Keratinocyte (primary cell): Measurements from ENCODE around the gene POLD2. TPM values are rescaled to one million over a fixed set of nuclear protein-coding genes. Genes with fewer than 3 reads are reported as not detected.

Experiments
- DNase-seq: peaks from one replicate; pipeline ENCODE4 v3.0.0-alpha.2; 2011; ENCODE audit warnings: low read depth, missing footprints, low spot score
- FAIRE-seq: peaks from 2 replicates; lab custom pipeline; 2011; peaks lifted over from hg19 to GRCh38; lab: Jason Lieb, UNC
- H2AFZ ChIP-seq: 2 replicates; pipeline ENCODE4 v1.6.0; 2012; ENCODE audit warnings: low read length, control low read depth, inconsistent platforms; ENCODE audit not compliant: control insufficient read depth
- H3K27ac ChIP-seq: 2 replicates; pipeline ENCODE4 v1.5.1; 2011; ENCODE audit warnings: low read length; ENCODE audit not compliant: control insufficient read depth, insufficient read depth
- H3K27me3 ChIP-seq: 3 replicates; pipeline ENCODE4 v1.6.0; 2011; ENCODE audit warnings: low read length; ENCODE audit not compliant: control insufficient read depth, insufficient read depth; ENCODE audit errors: extremely low read depth
- H3K36me3 ChIP-seq, 2 experiments: 2 replicates in 1 of 2; 3 replicates in 1 of 2; pipeline ENCODE4 v1.5.1; 2011; ENCODE audit warnings: low read length in 2 of 2, mild to moderate bottlenecking in 1 of 2; ENCODE audit not compliant: control insufficient read depth in 2 of 2, insufficient read depth in 2 of 2; ENCODE audit errors: extremely low read depth in 1 of 2
- H3K4me1 ChIP-seq: 3 replicates; pipeline ENCODE4 v1.5.1; 2011; ENCODE audit warnings: low read length; ENCODE audit not compliant: control insufficient read depth, insufficient read depth; ENCODE audit errors: extremely low read depth
- H3K4me2 ChIP-seq: 3 replicates; pipeline ENCODE4 v1.6.0; 2011; ENCODE audit warnings: low read depth, low read length; ENCODE audit not compliant: control insufficient read depth, insufficient read depth; ENCODE audit errors: extremely low read depth
- H3K4me3 ChIP-seq, 3 experiments: fragments of 200-600 bp in 1 of 3; sonication (generic) in 1 of 3; 2 replicates in 2 of 3; 3 replicates in 1 of 3; pipeline ENCODE4 v1.5.1; 2011 to 2016; ENCODE audit warnings: low read length in 3 of 3, mild to moderate bottlenecking in 3 of 3, control low read depth in 2 of 3, inconsistent platforms in 1 of 3, low read depth in 1 of 3, mixed read lengths in 1 of 3, mixed run types in 1 of 3, moderate library complexity in 1 of 3; ENCODE audit not compliant: control insufficient read depth in 2 of 3, insufficient read depth in 2 of 3; ENCODE audit errors: extremely low read depth in 1 of 3
- H3K79me2 ChIP-seq: 2 replicates; pipeline ENCODE4 v1.6.0; 2012; ENCODE audit warnings: low read length; ENCODE audit not compliant: control insufficient read depth, insufficient read depth
- H3K9ac ChIP-seq: 3 replicates; pipeline ENCODE4 v1.6.0; 2011; ENCODE audit warnings: low read length; ENCODE audit not compliant: control insufficient read depth, insufficient read depth; ENCODE audit errors: extremely low read depth
- H3K9me1 ChIP-seq: 3 replicates; pipeline ENCODE4 v1.6.0; 2011; ENCODE audit warnings: low read length; ENCODE audit not compliant: control insufficient read depth, insufficient read depth; ENCODE audit errors: extremely low read depth
- H3K9me3 ChIP-seq: 2 replicates; pipeline ENCODE4 v1.5.1; 2012; ENCODE audit warnings: low read depth, low read length; ENCODE audit not compliant: control insufficient read depth
- H4K20me1 ChIP-seq: 3 replicates; pipeline ENCODE4 v1.6.0; 2011; ENCODE audit warnings: low read length; ENCODE audit not compliant: control insufficient read depth, insufficient read depth; ENCODE audit errors: extremely low read depth
- CTCF ChIP-seq, 3 experiments: IDR thresholded peaks in 1 of 3; conservative IDR thresholded peaks in 1 of 3; optimal IDR thresholded peaks in 1 of 3; 2 replicates in 2 of 3; 3 replicates in 1 of 3; pipeline versions ENCODE3 to v1.5.1; 2011; ENCODE audit warnings: low read length in 3 of 3, mild to moderate bottlenecking in 3 of 3, moderate library complexity in 2 of 3, control low read depth in 1 of 3, inconsistent platforms in 1 of 3; ENCODE audit not compliant: insufficient read depth in 2 of 3; ENCODE audit errors: extremely low read depth in 1 of 3
- EZH2 ChIP-seq: IDR thresholded peaks from one replicate; pipeline ENCODE4 v1.6.1; 2012; ENCODE audit warnings: inconsistent platforms, mild to moderate bottlenecking, low read length, moderate library complexity
- dilution Hi-C: fragments of 300-500 bp; cut with MboI; formaldehyde crosslinking; loops from one replicate; pipeline ENCODE4 v1.7.0; 2020; ENCODE audit warnings: low sequenced_read_pairs; ENCODE audit not compliant: extremely low pct_ligation_motif_present
- polyA plus RNA-seq, 5 experiments: library from polyadenylated mRNA; depleted of rRNA in 3 of 5; stranded (reverse) in 3 of 5; stranded (forward) in 1 of 5; unstranded in 1 of 5; fragments of >200 nt; gene quantifications; 1 replicate in 1 of 5; 2 replicates in 3 of 5; 3 replicates in 1 of 5; pipeline versions ENCODE4 v1.2.1 to v1.2.3, GENCODE V29; 2011 to 2012; ENCODE audit warnings: missing spikeins in 2 of 5, low read depth in 1 of 5, low replicate concordance in 1 of 5

POLD2 gene
- polyA plus RNA-seq, 1 donor (not counting 4 experiments of a cell fraction or from before 2014, with no cell fraction given), result 158 TPM

- Histone ChIP-seq H3K9ac (no peak overlapping the region), H3K27ac (no peak overlapping the region), H2AFZ (no peak overlapping the region), H3K4me1 (no peaks in the 10 kb centered on the region), H4K20me1 (no peaks in the 10 kb centered on the region), H3K4me3 (no peak overlapping the region), H3K79me2 (no peaks in the 10 kb centered on the region), H3K9me1 (no peaks in the 10 kb centered on the region), H3K4me2 (no peak overlapping the region), H3K36me3 (no peaks in the 10 kb centered on the region), H3K27me3 (peaks cover 3% of the 10 kb centered on the region), H3K9me3 (no peaks in the 10 kb centered on the region)
- DNase-seq (no peak), FAIRE-seq (no peak)
- dilution Hi-C loops, result no loop called here
- TF ChIP-seq CTCF (optimal IDR thresholded peaks at IDR 0.05 in 1 of 3, IDR thresholded peaks at IDR 0.05 in 1 of 3, conservative IDR thresholded peaks at IDR 0.05 in 1 of 3; ENCODE audit: extremely low read depth in 1 of 3, insufficient read depth in 2 of 3, low read length in 3 of 3) (no peak), EZH2 (no peak)
Observed at GRCh38 chr7:44154703-44155102, 31.4 kb upstream of the POLD2 start.

GRCh38 chr7:44153948-44154335 is 30.6 kb upstream of the POLD2 start:
- H3K9me3 ChIP-seq, result no peaks in the 10 kb centered on the region
- H3K4me2 ChIP-seq, result no peak overlapping the region
- no peak overlapping the region for H3K27ac ChIP-seq
- H3K36me3 ChIP-seq, result no peaks in the 10 kb centered on the region
- no peaks in the 10 kb centered on the region for H4K20me1 ChIP-seq
- dilution Hi-C loops, result no loop called here
- no peak overlapping the region for H3K9ac ChIP-seq
- no peak for TF ChIP-seq EZH2
- TF ChIP-seq CTCF (optimal IDR thresholded peaks at IDR 0.05 in 1 of 3, IDR thresholded peaks at IDR 0.05 in 1 of 3, conservative IDR thresholded peaks at IDR 0.05 in 1 of 3; ENCODE audit: extremely low read depth in 1 of 3, insufficient read depth in 2 of 3, low read length in 3 of 3), result no peak
- no peak overlapping the region for H3K4me3 ChIP-seq
- FAIRE-seq, result no peak
- H2AFZ ChIP-seq, result no peak overlapping the region
- H3K9me1 ChIP-seq, result no peaks in the 10 kb centered on the region
- peaks cover 4% of the 10 kb centered on the region for H3K27me3 ChIP-seq
- H3K79me2 ChIP-seq, result no peaks in the 10 kb centered on the region
- DNase-seq, result no peak
- no peaks in the 10 kb centered on the region for H3K4me1 ChIP-seq
